NCI-H1694 treated with DMSO at 0.1 percent for 48 hours (cell line): ENCODE data around the gene NEB.
"Not testable (repeated sequence)": the region's sequence is repeated elsewhere in the genome, so short reads cannot be mapped to it uniquely, and the experiment has no call there.

Source experiments
- DNase-seq: peaks from one replicate; lab custom pipeline; 2025; lab: John Stamatoyannopoulos, UW

The NEB gene

DNA sequence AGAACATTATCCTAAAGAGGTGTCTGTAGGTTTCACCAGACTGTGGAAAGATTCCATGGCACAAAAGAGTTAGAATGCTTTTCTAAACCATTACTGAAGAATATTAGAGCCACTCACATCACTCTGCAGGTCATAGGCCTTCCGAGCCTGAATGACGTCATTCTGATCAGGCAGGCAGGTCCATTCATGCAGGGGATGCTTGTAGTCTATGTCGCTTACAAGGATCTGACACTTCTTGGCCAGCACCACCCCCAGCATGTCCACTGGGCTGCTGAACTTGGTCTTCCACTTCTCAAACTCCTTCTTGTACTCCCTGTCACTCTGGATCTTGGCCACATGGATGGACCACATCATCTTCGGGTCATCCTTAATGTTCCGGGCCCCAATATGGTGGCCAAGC is 120.1 kb downstream of the NEB start:
- DNase-seq: no peak

DNA sequence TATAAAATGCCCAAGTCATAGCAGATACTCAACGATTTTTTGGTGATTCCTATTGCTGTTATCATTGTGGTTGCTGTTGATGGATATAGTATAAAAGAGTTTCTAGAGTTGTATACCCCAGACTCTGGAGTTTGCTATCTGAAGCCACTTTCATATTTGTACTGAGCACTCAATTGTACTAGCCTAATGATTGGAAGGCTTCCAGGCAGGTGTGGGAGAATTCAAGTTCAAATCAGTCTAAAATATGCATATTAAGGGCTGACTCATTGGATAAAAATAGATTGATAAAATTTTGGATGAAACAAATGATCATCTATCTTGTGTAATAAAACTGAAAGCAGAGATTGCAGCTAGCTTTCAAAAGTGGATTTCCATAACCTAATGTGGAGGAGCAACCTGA is 122.9 kb downstream of the NEB start:
- no peak for DNase-seq

DNA sequence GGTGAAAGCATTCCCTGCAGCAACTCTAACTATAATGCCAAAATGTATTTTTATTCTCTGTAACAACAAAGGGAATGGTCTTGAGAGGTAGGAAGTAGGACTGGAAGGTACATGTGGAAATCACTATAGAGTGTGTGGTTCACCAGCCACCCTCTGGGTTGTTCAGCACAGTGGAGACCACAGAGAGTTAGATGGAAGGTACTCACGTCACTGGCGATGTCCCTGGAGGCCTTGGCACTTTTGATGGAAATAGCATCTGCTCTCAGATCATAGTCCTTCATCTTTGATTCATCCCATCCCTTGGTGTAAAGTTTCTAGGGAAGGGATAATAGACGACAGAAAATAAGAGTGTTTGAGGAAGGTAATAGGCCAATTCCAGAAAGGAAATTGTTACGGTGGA is 124.0 kb downstream of the NEB start:
- no peak for DNase-seq

DNA sequence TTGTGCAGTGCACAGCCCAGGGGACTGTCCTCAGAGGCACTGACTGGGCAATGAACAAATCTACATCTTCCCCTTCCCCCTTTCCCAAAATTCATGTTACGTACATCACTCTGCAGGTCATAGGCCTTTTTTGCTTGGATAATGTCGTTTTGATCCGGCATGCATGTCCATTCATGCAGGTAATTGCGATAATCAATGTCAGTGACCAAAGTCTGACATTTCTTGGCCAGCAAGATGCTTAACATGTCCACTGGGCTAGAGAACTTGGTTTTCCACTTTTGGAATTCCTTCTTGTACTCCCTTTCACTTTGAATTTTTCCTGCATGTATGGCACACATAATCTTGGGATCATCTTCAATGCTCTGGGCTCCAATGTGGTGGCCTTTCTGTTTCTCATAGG is 124.6 kb downstream of the NEB start:
- DNase-seq: no peak

DNA sequence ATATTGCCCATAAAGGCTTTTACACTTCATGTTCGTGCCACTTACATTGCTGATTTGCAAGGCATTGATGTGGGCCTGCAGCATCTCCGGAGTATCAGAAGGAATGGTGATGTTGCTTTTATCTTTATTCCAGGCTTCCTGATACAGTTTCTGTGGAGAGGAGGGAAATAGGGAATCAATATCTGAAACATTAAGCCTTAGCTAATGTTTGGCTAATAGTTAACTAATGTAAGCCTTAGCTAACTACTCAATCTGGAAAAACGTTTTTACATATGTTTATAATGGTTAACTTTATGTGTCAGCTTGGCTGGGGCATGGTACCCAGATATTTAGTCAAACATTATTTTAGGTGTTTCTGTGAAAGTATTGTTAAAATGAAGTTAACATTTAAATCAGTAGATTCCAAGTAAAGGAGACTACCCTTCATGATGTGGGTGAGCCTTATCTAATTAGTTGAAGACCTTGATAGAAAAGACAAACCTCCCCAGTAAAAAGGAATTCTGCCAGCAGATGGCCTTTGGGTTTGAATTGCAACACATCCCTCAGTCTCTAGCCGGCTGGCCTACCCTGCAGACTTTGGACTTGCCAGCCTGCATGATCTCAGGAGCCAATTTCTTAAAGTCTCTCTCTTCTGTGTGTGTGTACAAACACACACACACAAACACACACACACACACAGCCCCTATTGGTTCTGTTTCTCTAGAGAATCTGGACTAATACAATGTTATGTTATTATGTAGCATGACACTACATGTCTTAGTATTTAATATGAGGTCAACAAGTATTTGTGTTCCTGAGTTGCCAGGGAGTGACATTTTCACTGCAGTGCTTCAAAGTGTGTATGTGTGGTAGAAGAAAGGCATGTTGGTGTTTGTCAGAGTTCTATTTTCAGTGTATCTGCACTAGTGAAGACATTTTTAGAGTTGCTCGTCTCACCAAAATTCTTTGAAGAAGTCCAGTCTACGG is 126.5 kb downstream of the NEB start:
- not testable (repeated sequence) for DNase-seq

DNA sequence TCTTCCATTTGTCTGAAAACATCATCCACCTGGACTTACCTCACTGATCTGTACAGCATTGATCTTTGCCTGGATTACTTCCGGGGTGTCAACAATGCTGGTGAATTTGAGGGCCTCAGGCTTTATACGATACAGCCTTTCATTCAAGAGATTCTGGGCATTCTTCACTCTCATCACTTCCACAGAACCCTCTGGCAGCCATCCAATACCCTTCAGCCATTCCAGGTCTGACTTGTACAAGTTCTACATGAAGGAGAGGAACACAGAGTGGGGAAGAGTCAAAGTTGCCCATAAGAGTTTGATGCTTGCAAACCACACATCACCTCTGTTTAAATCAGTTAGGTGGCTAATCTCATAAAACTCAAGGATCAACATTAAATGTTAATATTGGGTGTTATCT is 130.7 kb downstream of the NEB start:
- not testable (repeated sequence) for DNase-seq

DNA sequence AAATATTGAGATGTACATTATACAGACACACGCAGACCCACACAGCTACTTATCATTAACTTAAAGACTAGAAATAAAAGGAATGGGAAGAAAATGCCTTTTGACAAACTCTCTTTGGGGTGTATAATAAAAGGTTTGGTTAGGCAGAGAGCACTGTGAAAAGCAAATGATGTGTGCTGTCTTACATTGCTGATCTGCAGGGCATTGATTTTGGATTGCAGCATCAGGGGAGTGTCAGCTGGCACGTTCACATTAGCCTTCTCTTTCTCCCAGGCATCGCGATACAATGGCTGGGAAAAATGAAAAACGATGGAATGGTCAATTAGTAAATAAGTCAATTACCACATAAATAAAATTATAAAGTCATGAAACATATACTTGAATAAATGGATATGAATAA is 131.9 kb downstream of the NEB start:
- not testable (repeated sequence) for DNase-seq

DNA sequence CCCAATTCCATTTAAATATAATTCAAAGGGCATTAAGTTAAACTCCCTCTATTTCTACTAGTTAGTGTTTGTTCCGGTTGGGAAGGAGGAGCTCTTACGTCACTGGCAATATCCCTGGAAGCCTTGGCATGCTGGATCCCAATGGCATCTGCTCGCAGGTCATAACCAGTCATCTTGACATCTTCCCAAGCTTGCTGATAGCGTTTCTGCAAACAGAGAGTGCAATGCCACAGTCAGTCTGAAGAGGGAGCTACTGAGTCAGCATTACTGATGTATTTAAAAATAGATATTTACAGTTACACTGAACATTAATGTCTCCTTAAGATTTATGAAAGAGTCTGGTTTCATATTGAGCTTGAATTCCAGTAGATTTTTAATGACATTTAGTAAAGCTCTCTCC is 132.5 kb downstream of the NEB start:
- not testable (repeated sequence) for DNase-seq

DNA sequence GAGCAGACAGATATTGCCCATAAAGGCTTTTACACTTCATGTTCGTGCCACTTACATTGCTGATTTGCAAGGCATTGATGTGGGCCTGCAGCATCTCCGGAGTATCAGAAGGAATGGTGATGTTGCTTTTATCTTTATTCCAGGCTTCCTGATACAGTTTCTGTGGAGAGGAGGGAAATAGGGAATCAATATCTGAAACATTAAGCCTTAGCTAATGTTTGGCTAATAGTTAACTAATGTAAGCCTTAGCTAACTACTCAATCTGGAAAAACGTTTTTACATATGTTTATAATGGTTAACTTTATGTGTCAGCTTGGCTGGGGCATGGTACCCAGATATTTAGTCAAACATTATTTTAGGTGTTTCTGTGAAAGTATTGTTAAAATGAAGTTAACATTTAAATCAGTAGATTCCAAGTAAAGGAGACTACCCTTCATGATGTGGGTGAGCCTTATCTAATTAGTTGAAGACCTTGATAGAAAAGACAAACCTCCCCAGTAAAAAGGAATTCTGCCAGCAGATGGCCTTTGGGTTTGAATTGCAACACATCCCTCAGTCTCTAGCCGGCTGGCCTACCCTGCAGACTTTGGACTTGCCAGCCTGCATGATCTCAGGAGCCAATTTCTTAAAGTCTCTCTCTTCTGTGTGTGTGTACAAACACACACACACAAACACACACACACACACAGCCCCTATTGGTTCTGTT is 137.2 kb downstream of the NEB start:
- DNase-seq: not testable (repeated sequence)

DNA sequence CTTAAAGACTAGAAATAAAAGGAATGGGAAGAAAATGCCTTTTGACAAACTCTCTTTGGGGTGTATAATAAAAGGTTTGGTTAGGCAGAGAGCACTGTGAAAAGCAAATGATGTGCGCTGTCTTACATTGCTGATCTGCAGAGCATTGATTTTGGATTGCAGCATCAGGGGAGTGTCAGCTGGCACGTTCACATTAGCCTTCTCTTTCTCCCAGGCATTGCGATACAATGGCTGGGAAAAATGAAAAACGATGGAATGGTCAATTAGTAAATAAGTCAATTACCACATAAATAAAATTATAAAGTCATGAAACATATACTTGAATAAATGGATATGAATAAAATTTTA is 142.4 kb downstream of the NEB start:
- DNase-seq: not testable (repeated sequence)

DNA sequence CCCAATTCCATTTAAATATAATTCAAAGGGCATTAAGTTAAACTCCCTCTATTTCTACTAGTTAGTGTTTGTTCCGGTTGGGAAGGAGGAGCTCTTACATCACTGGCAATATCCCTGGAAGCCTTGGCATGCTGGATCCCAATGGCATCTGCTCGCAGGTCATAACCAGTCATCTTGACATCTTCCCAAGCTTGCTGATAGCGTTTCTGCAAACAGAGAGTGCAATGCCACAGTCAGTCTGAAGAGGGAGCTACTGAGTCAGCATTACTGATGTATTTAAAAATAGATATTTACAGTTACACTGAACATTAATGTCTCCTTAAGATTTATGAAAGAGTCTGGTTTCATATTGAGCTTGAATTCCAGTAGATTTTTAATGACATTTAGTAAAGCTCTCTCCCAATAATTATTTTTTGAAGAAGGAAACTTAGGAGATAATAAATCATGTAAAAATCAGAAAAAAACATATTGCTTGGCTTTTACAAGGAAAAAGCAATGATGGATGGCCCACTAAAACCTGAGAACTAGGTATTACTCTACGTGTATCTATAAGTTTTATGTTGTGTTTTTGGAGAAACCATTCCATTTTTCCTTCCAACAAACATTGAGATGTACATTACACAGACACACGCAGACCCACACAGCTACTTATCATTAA is 142.9 kb downstream of the NEB start:
- DNase-seq: not testable (repeated sequence)

DNA sequence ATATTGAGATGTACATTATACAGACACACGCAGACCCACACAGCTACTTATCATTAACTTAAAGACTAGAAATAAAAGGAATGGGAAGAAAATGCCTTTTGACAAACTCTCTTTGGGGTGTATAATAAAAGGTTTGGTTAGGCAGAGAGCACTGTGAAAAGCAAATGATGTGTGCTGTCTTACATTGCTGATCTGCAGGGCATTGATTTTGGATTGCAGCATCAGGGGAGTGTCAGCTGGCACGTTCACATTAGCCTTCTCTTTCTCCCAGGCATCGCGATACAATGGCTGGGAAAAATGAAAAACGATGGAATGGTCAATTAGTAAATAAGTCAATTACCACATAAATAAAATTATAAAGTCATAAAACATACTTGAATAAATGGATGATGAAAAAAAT is 153.0 kb downstream of the NEB start:
- not testable (repeated sequence) for DNase-seq

DNA sequence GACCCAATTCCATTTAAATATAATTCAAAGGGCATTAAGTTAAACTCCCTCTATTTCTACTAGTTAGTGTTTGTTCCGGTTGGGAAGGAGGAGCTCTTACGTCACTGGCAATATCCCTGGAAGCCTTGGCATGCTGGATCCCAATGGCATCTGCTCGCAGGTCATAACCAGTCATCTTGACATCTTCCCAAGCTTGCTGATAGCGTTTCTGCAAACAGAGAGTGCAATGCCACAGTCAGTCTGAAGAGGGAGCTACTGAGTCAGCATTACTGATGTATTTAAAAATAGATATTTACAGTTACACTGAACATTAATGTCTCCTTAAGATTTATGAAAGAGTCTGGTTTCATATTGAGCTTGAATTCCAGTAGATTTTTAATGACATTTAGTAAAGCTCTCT is 153.6 kb downstream of the NEB start:
- not testable (repeated sequence) for DNase-seq

DNA sequence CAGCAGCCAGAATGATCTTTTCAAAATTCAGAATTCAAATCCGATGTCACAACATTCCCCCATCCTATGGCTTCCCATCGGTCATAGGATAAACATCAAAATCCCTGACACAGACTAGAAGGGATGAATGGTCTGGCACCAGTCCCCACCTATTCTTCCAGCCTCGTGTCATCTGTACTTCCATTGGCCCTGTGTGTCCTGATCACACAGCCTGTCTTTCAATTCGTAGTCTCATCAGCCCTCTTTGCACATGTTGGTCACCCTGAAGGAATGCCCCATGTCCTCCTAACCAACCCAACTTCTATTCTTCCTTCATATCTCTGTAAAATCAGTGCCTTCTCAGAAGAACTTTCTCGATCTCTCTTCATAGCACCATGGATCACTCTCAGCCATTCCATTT is 157.2 kb downstream of the NEB start:
- DNase-seq: no peak

DNA sequence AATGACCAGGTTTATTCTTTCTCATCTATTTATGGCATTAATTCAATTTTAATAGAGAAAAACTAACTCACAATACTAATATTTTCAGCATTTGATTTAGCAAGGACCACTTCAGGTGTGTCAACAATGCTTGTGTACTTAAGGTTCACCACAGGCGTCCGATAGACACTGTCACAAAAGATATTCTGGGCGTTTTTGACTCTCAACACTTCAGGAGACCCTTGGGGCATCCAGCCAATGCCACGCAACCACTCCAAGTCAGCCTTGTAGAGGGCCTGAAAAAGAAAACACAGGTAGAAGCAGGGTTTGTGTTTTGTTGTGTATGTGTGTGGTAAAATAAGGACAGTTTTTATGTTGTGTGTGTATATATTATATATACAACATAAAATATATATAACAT is 158.2 kb downstream of the NEB start:
- no peak for DNase-seq

DNA sequence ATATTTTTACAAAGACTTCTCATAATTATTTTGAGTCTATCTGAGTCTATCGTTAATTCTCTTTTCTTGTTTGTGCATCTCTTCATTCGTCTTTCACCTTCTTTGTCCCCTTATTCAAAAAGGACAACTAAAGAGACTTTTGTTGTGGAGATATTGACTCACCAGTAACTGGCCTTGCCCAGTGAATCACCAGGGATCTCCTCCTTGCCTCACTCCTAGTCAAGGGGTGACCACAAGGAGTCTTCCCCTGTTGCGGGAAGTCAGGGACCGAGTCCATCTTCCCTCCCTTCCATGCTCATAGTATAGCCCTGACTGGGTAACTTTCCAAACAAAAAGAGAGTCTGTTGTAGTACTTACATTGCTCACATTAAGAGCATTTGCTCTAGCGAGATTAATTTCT is 158.9 kb downstream of the NEB start:
- DNase-seq: no peak

DNA sequence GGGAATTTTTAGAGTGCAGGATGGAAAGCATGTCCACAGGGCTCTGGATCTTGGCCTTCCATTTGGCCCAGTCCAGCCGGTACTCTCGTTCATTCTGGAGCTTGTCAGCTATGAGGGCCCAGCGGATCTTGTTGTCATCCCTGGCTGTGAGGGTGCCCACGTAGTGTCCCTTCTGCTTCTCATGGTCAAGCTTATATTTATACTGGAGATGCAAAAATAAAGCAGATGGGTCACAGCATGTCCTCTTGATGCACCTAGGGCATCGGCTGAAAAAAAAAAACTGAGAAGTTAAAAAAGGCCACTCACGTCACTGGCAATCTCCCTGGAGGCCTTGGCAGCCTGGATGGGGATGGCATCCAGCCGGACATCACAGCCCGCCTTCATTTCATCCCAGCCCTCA is 164.1 kb downstream of the NEB start:
- no peak for DNase-seq

DNA sequence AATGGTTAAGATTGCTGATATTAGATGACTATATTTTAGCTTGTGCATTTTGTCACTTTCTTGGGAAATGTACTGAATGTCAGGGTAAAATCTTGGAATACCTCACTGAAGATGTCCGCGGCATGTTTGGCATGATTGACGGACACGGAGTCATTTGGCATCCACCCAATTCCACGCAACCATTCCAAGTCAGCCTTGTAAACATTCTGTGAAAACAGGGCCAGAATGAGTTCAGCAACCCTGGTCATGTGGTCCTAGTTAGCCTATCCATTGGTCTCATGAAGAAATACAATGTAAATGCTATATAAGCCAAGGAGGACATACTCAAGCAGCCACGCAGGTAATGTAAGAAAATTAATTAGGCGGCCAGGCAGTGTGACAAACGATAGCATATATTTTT is 165.1 kb downstream of the NEB start:
- DNase-seq: no peak

DNA sequence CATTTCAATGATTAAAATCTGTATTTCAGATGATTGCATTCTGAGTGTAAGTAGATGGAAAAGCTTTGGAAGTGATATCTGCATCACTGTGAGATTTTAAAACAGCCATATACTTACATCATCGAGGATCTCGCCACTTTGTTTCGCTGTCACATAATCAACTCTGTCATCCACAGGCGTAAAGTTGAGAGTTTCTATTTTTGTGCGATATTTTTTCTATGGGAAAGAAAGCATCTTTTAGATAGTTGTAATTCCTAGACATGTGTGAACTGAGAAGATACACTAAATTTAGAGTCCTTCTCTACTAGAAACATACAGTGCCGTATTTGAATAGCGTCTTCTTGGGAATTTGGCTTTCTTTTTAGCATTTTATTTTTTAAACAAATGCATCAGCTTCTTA is 165.8 kb downstream of the NEB start:
- DNase-seq: no peak

DNA sequence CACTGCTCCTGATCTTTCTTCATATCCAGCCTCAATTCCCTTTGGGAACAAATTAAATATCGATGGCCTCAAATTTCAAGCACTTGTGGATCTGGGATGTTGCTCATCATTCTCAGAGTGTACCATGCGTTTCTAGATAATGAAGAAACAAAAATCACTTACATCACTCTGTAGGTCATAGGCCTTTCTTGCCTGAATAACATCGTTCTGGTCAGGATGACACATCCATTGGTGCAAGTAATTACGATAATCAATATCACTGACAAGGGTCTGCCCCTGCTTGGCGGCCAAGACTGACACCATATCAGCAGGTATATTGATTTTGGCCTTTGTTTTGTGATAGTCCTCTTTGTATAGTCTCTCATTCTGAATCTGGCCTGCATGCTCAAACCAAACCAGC is 167.3 kb downstream of the NEB start:
- DNase-seq: no peak

DNA sequence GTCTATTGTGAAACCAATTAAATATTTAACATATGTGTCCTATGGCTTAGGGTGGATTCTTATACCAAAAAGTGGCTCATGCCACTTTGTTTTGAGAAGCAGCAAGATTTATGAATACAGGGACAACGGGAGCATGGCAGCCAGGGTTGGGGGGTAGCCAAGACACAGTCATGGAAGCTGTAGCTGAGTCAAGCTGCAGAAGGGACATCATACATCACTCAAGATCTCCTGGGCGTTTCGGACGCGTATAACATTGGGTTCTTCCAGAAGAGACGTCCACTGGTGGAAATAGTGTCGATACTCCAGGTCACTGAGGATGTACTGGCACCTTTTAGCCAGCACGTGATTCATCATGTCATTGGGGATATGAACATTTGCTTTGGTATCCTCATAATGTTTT is 171.9 kb downstream of the NEB start:
- DNase-seq: no peak

DNA sequence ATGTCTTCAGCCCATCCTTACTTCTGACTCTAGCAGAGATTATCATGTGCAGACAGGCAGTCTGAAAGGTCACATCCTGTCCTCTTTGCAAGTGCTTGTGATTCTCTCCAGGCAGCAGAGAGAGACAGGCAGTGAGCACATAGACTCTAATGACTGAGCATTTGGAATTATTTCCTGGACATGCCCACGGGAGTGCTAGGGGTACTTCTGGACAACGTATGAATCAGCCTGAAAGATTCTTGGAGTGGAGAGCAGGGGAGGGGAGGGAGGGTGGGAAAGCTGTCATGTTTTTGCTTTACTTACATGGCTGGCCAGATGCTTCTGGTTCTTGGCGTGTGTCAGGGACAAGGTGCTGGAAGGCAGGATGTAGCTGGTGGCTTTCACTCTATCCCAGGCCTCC is 174.0 kb downstream of the NEB start:
- DNase-seq: no peak

DNA sequence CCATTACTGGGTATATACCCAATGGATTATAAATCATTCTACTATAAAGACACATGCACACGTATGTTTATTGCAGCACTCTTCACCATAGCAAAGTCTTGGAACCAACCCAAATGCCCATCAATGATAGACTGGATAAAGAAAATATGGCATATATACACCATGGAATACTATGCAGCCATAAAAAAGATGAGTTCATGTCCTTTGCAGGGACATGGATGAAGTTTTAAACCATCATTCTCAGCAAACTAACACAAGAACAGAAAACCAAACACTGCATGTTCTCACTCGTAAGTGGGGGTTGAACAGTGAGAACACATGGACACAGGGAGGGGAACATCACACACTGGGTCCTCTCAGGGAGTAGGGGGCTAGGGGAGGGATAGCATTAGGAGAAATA is 174.8 kb downstream of the NEB start:
- DNase-seq: not testable (repeated sequence)
